H1 (cell line): ENCODE measurements around the gene GALE. TPM values are rescaled to one million over a fixed set of nuclear protein-coding genes. Genes with fewer than 3 reads are reported as not detected.
A peak's percentile ranks its signal among the peaks of the same experiment; 100 is the strongest.

ENCODE experiments used
- CTCF ChIA-PET: fragments of 300-600 bp; sonication (Branson Sonifier 250); formaldehyde crosslinking; loops from one replicate; lab custom pipeline; 2021; ENCODE audit not compliant: partially characterized antibody; lab: Charles Lee
- POLR2A ChIA-PET: fragments of 300-600 bp; sonication (Branson Sonifier 250); formaldehyde crosslinking; loops from one replicate; lab custom pipeline; 2021; ENCODE audit warnings: inconsistent platforms; ENCODE audit not compliant: partially characterized antibody; lab: Charles Lee
- DNase-seq, 2 experiments: peaks; one replicate each; pipeline versions ENCODE4 v3.0.0 to v3.0.0-alpha.2; 2010 to 2022; ENCODE audit warnings: low spot score in 2 of 2, low read depth in 1 of 2, mixed read lengths in 1 of 2
- FAIRE-seq: peaks from 2 replicates; lab custom pipeline; 2011; peaks lifted over from hg19 to GRCh38; lab: Jason Lieb, UNC
- H2AFZ ChIP-seq: 2 replicates; pipeline ENCODE4 v1.8.1; 2012; ENCODE audit warnings: low read length, inconsistent platforms
- H2AK5ac ChIP-seq: 2 replicates; pipeline ENCODE4 v1.6.1; 2013; ENCODE audit warnings: low read depth, low read length
- H2BK120ac ChIP-seq: replicated peaks from 2 replicates; pipeline ENCODE3; 2013; ENCODE audit warnings: low read depth, low read length, inconsistent platforms
- H2BK12ac ChIP-seq: 2 replicates; pipeline ENCODE4 v1.6.1; 2013; ENCODE audit warnings: low read depth, low read length
- H2BK15ac ChIP-seq: 2 replicates; pipeline ENCODE4 v1.6.1; 2013; ENCODE audit warnings: low read length
- H2BK20ac ChIP-seq: 2 replicates; pipeline ENCODE4 v1.6.1; 2013; ENCODE audit warnings: low read length
- H2BK5ac ChIP-seq: 2 replicates; pipeline ENCODE4 v1.6.1; 2013; ENCODE audit warnings: low read depth, low read length
- H3K14ac ChIP-seq: 2 replicates; pipeline ENCODE4 v1.6.1; 2013; ENCODE audit warnings: inconsistent platforms; ENCODE audit not compliant: insufficient read length
- H3K18ac ChIP-seq: 2 replicates; pipeline ENCODE4 v1.6.1; 2013; ENCODE audit warnings: low read length; ENCODE audit errors: extremely low read depth
- H3K23ac ChIP-seq: 2 replicates; pipeline ENCODE4 v1.6.1; 2013; ENCODE audit warnings: inconsistent platforms; ENCODE audit not compliant: insufficient read length
- H3K23me2 ChIP-seq: 2 replicates; pipeline ENCODE4 v1.6.1; 2013; ENCODE audit warnings: low read depth, low read length
- H3K27ac ChIP-seq: 2 replicates; pipeline ENCODE4 v1.6.1; 2011; ENCODE audit warnings: low read depth, low read length, inconsistent platforms
- H3K27me3 ChIP-seq, 4 experiments: replicated peaks in 1 of 4; 1 replicate in 1 of 4; 2 replicates in 3 of 4; pipeline versions ENCODE4 v1.6.1 to v1.8.1; 2011 to 2013; ENCODE audit warnings: low read length in 3 of 4, mild to moderate bottlenecking in 3 of 4, inconsistent platforms in 2 of 4, mixed read lengths in 2 of 4, moderate library complexity in 1 of 4; ENCODE audit not compliant: control insufficient read depth in 3 of 4, insufficient read depth in 3 of 4; ENCODE audit errors: extremely low read depth in 1 of 4
- H3K36me3 ChIP-seq, 4 experiments: 2 replicates each; pipeline versions ENCODE4 v1.6.1 to v1.8.1; 2011 to 2013; ENCODE audit warnings: mild to moderate bottlenecking in 4 of 4, low read length in 3 of 4, moderate library complexity in 2 of 4, control low read depth in 1 of 4, inconsistent platforms in 1 of 4; ENCODE audit not compliant: insufficient read depth in 4 of 4, control insufficient read depth in 2 of 4
- H3K4ac ChIP-seq: replicated peaks from 2 replicates; pipeline ENCODE3; 2013; ENCODE audit warnings: low read length, low read depth, mixed read lengths, inconsistent platforms; ENCODE audit not compliant: insufficient read length
- H3K4me1 ChIP-seq, 4 experiments: replicated peaks in 1 of 4; 1 replicate in 1 of 4; 2 replicates in 3 of 4; pipeline versions ENCODE4 v1.6.1 to v1.8.1; 2011 to 2013; ENCODE audit warnings: low read length in 3 of 4, inconsistent platforms in 2 of 4, mixed read lengths in 1 of 4; ENCODE audit not compliant: insufficient read depth in 4 of 4, control insufficient read depth in 3 of 4
- H3K4me2 ChIP-seq, 2 experiments: 2 replicates each; pipeline versions ENCODE4 v1.6.1 to v1.8.1; 2011 to 2013; ENCODE audit warnings: low read depth in 2 of 2, low read length in 2 of 2, control low read depth in 1 of 2, inconsistent platforms in 1 of 2, mild to moderate bottlenecking in 1 of 2; ENCODE audit not compliant: insufficient read depth in 1 of 2
- H3K4me3 ChIP-seq, 4 experiments: fragments of 200-600, 300-600 bp in 1 of 4; sonication (generic), shearing (Covaris generic), sonication (Bioruptor Twin) in 1 of 4; 2 replicates each; pipeline versions ENCODE4 v1.5.1 to v1.8.1; 2011 to 2016; ENCODE audit warnings: low read length in 4 of 4, low read depth in 3 of 4, control low read depth in 2 of 4, inconsistent platforms in 2 of 4, mild to moderate bottlenecking in 2 of 4, mixed read lengths in 1 of 4, moderate library complexity in 1 of 4; ENCODE audit not compliant: insufficient read depth in 2 of 4; ENCODE audit errors: extremely low read depth in 1 of 4
- H3K56ac ChIP-seq: replicated peaks from 2 replicates; pipeline ENCODE3; 2013; ENCODE audit warnings: low read depth, mild to moderate bottlenecking, mixed read lengths, low read length, inconsistent platforms; ENCODE audit not compliant: insufficient read length
- H3K79me1 ChIP-seq: 2 replicates; pipeline ENCODE4 v1.6.1; 2013; ENCODE audit warnings: low read depth, low read length, control low read depth
- H3K79me2 ChIP-seq, 2 experiments: 2 replicates each; pipeline versions ENCODE4 v1.6.1 to v1.8.1; 2012 to 2013; ENCODE audit warnings: low read length in 2 of 2, mild to moderate bottlenecking in 2 of 2, inconsistent platforms in 1 of 2; ENCODE audit not compliant: insufficient read depth in 2 of 2, control insufficient read depth in 1 of 2
- H3K9ac ChIP-seq, 4 experiments: replicated peaks in 1 of 4; 1 replicate in 1 of 4; 2 replicates in 3 of 4; pipeline versions ENCODE4 v1.6.1 to v1.8.1; 2011 to 2013; ENCODE audit warnings: low read depth in 3 of 4, low read length in 3 of 4, control low read depth in 2 of 4, mild to moderate bottlenecking in 2 of 4, moderate library complexity in 2 of 4, inconsistent platforms in 1 of 4; ENCODE audit errors: extremely low read depth in 1 of 4
- H3K9me3 ChIP-seq, 2 experiments: 2 replicates each; pipeline versions ENCODE4 v1.6.1 to v1.8.1; 2012 to 2013; ENCODE audit warnings: mild to moderate bottlenecking in 2 of 2, moderate library complexity in 2 of 2, control low read depth in 1 of 2, inconsistent platforms in 1 of 2, low read depth in 1 of 2, low read length in 1 of 2, mixed read lengths in 1 of 2; ENCODE audit not compliant: insufficient read depth in 2 of 2
- H4K20me1 ChIP-seq, 2 experiments: replicated peaks in 1 of 2; 2 replicates each; pipeline versions ENCODE3 to v1.8.1; 2011 to 2013; ENCODE audit warnings: inconsistent platforms in 2 of 2, low read length in 2 of 2, mild to moderate bottlenecking in 1 of 2; ENCODE audit not compliant: insufficient read depth in 2 of 2, control insufficient read depth in 1 of 2
- H4K5ac ChIP-seq: 2 replicates; pipeline ENCODE4 v1.6.1; 2013; ENCODE audit warnings: low read length, low read depth, mixed read lengths, inconsistent platforms; ENCODE audit not compliant: insufficient read length
- H4K8ac ChIP-seq: 2 replicates; pipeline ENCODE4 v1.8.0; 2013; ENCODE audit warnings: mild to moderate bottlenecking, moderate library complexity, low read length, inconsistent platforms; ENCODE audit not compliant: insufficient read depth; ENCODE audit errors: extremely low read depth
- H4K91ac ChIP-seq: replicated peaks from 2 replicates; pipeline ENCODE3; 2013; ENCODE audit warnings: low read length, mixed read lengths, inconsistent platforms; ENCODE audit not compliant: insufficient read length
- CHD2 ChIP-seq: IDR thresholded peaks from 2 replicates; pipeline ENCODE4 v1.6.1; 2012; ENCODE audit warnings: low read length, improper control_type of control experiment
- FOSL1 ChIP-seq: IDR thresholded peaks from 2 replicates; pipeline ENCODE4 v1.6.1; 2011; ENCODE audit warnings: mild to moderate bottlenecking, low read depth, low read length, moderate library complexity; ENCODE audit not compliant: insufficient read depth
- KDM1A ChIP-seq: fragments of 200-600, 300-600 bp; sonication (generic); IDR thresholded peaks from 2 replicates; pipeline ENCODE4 v1.7.1; 2016; ENCODE audit warnings: mild to moderate bottlenecking, low read length, borderline replicate concordance
- PHF8 ChIP-seq: fragments of 200-600 bp; sonication (generic); conservative IDR thresholded peaks from 2 replicates; pipeline ENCODE4 v1.7.1; 2012; ENCODE audit warnings: low read depth, mild to moderate bottlenecking, inconsistent platforms, low read length, moderate library complexity
- POU5F1 ChIP-seq: IDR thresholded peaks from 2 replicates; pipeline ENCODE4 v1.6.1; 2011; ENCODE audit warnings: low read depth, mild to moderate bottlenecking, low read length, moderate library complexity
- SAP30 ChIP-seq: fragments of 300-600 bp; sonication (generic); IDR thresholded peaks from 2 replicates; pipeline ENCODE4 v1.7.1; 2012; ENCODE audit warnings: low read length, moderate library complexity, mild to moderate bottlenecking, inconsistent platforms; ENCODE audit not compliant: insufficient read depth, insufficient replicate concordance
- SUZ12 ChIP-seq: fragments of 200-600 bp; sonication (generic); IDR thresholded peaks from 2 replicates; pipeline ENCODE4 v1.6.1; 2012; ENCODE audit warnings: mild to moderate bottlenecking, inconsistent platforms, low read length, moderate library complexity, mixed read lengths
- WGBS, 2 experiments: shearing (Covaris generic) in 1 of 2; methylation state at CpG; one replicate each; pipeline versions ENCODE4 v1.1.6 to v1.1.7; 2013 to 2015; ENCODE audit warnings: low lambda C conversion rate in 2 of 2, mixed read lengths in 2 of 2, inconsistent platforms in 1 of 2, low coverage in 1 of 2, missing lambda C conversion rate in 1 of 2; ENCODE audit not compliant: insufficient replicate concordance in 2 of 2, insufficient coverage in 1 of 2, insufficient read length in 1 of 2; ENCODE audit errors: extremely low coverage in 1 of 2, missing lambda C conversion rate in 1 of 2; 5-methylcytosine and 5-hydroxymethylcytosine counted together
- polyA plus RNA-seq, 7 experiments: library from polyadenylated mRNA; depleted of rRNA in 3 of 7; stranded (reverse) in 5 of 7; unstranded in 2 of 7; fragments of >200 nt in 5 of 7; fragments of 200-250 nt in 2 of 7; gene quantifications; 1 replicate in 5 of 7; 2 replicates in 1 of 7; 4 replicates in 1 of 7; pipeline versions ENCODE4 v1.2.1 to v1.2.3, GENCODE V29; 2011 to 2013; ENCODE audit warnings: missing spikeins in 2 of 7, mixed read lengths in 2 of 7
- total RNA-seq: library from RNA; stranded (reverse); fragmentation: NEBNext Ultra II Directional; extraction: Animal tissue kit (Norgen Biotek cat#: 25700); gene quantifications from 2 replicates; pipeline ENCODE4 v1.2.1, GENCODE V29; 2021

GALE gene
- total and polyA plus RNA-seq, 2 of the 8 experiments (the other 6 are each of a cell fraction or from before 2014, with no cell fraction given) = 26.0 to 33.9 TPM

DNA sequence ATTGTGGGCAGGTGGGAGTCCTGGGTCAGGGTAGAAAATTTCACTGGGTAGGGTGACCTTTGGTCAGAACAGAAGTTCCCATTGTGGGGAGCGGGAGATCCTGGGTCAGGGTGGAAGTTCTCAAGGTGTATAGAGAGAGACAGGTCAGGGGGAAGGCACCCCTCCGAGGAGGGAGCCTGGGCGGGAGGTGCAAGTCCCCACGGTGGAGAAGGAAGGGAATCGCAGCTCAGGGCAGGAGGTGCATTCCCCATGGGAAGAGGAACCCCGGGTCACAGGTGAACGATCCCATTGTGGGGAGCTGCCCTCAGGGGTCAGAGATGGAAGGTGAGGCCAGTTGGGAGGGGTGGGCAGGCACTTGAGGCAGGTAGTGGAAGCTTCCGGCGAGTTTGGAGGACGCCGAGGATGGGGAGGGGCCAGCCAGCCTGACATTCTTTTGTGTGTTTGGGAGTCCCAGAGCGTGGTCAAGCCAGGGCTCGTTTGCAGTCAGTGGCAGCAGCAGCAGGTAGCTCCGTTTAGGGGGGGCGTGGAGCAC lies 9.0 kb downstream of the GALE start:
- H3K79me2 ChIP-seq = peaks cover 4 to 21% of the 10 kb centered on the region in 2 experiments; a peak in 3 of 4 replicates
- H2BK20ac ChIP-seq = no peak overlapping the region
- TF ChIP-seq PHF8 = peak; percentile 11; the same call in 1 of the 2 replicates
- no peak for TF ChIP-seq FOSL1
- peak; percentile 1; the same call in 1 of the 2 replicates for TF ChIP-seq SUZ12
- TF ChIP-seq CHD2 = no peak
- TF ChIP-seq KDM1A = no peak
- TF ChIP-seq POU5F1 = no peak
- peak; percentile 54 for TF ChIP-seq SAP30
- no peak overlapping the region for H3K23ac ChIP-seq
- H4K20me1 ChIP-seq = peaks cover 7 to 10% of the 10 kb centered on the region in 2 experiments
- H3K4me1 ChIP-seq = peaks cover 0 to 11% (median 6%) of the 10 kb centered on the region in 4 experiments; a peak in 5 of 7 replicates
- H3K79me1 ChIP-seq = peaks cover 10% of the 10 kb centered on the region; the same call in 1 of the 2 replicates
- peak overlapping the region; percentile 81 for H2BK5ac ChIP-seq
- peak overlapping the region in 3 of 4 experiments; percentile 0 to 64 (median 45); a peak in 5 of 7 replicates for H3K9ac ChIP-seq
- H4K8ac ChIP-seq = peak overlapping the region; percentile 81
- H3K18ac ChIP-seq = peak overlapping the region; percentile 60
- 1% methylated on average over 15 of the region's 15 CpGs; no CpG with 5 or more reads in 1 of the 2 experiments for WGBS, 2 experiments
- no peak overlapping the region for H2BK12ac ChIP-seq
- H2AFZ ChIP-seq = no peak overlapping the region
- no peaks in the 10 kb centered on the region for H3K9me3 ChIP-seq
- H3K27ac ChIP-seq = no peak overlapping the region
- ChIA-PET CTCF (interaction anchor here (0.7 to 2.5 kb wide), 5 partner anchors 11 to 20 kb away, joined by 3 to 7 read pairs (median 4); no protein-coding TSS in a partner anchor), POLR2A (interaction anchor here (0.6 to 16.2 kb wide), 12 partner anchors 8 to 220 kb away, joined by 3 to 192 read pairs (median 6); partner anchors contain the start of genes ELOA, GALE, PITHD1 and RPL11)
- H3K14ac ChIP-seq = peak overlapping the region; percentile 33
- no peak overlapping the region for H2BK15ac ChIP-seq
- peak overlapping the region; percentile 34 for H4K5ac ChIP-seq
- peak overlapping the region; percentile 63 to 100 (median 96) for H3K4me3 ChIP-seq
- peak overlapping the region; percentile 46 for H3K4ac ChIP-seq
- H4K91ac ChIP-seq = no peak overlapping the region
- H3K56ac ChIP-seq = peak overlapping the region; percentile 79
- H2AK5ac ChIP-seq = no peak overlapping the region
- DNase-seq (peak in 1 of 2 experiments; percentile 63), FAIRE-seq (no peak)
- no peaks in the 10 kb centered on the region for H3K27me3 ChIP-seq
- H2BK120ac ChIP-seq = no peak overlapping the region
- H3K4me2 ChIP-seq = peak overlapping the region; percentile 74 to 96
- peaks cover 3 to 27% (median 24%) of the 10 kb centered on the region in 4 experiments; a peak in 6 of 8 replicates for H3K36me3 ChIP-seq
- peaks cover 9% of the 10 kb centered on the region for H3K23me2 ChIP-seq
